Motor neuron (in vitro differentiated cells): ENCODE data around the gene CASR. TPM values are rescaled to one million over a fixed set of nuclear protein-coding genes. Genes with fewer than 3 reads are reported as not detected.

Source experiments
- ATAC-seq, 8 experiments: fragments of 200-7000 bp; cut with Tn5 transposase; replicated peaks in 6 of 8; 2 replicates each; pipeline ENCODE4 v1.8.0; 2021; ENCODE audit warnings: mild to moderate bottlenecking in 8 of 8, moderate library complexity in 8 of 8
- H3K27ac ChIP-seq, 2 donors: fragments of 250-450 bp; sonication (Bioruptor Pico); 2 replicates each; pipeline ENCODE4 v1.9.0; 2021; ENCODE audit warnings: antibody characterized with exemption in 2 of 2, mild to moderate bottlenecking in 2 of 2, moderate library complexity in 1 of 2
- H3K4me1 ChIP-seq, 2 donors: fragments of 250-450 bp; sonication (Bioruptor Pico); replicated peaks in 1 of 2; 2 replicates each; pipeline ENCODE4 v1.6.1; 2021; ENCODE audit warnings: antibody characterized with exemption in 2 of 2, mild to moderate bottlenecking in 2 of 2, moderate library complexity in 1 of 2
- H3K4me3 ChIP-seq, 5 donors: fragments of 250-450 bp; sonication (Bioruptor Pico); 2 replicates each; pipeline ENCODE4 v1.9.0; 2021; ENCODE audit warnings: antibody characterized with exemption in 5 of 5, mild to moderate bottlenecking in 5 of 5, moderate library complexity in 4 of 5
- WGBS, 10 experiments: fragments of 450-650 bp; shearing (Covaris generic); methylation state at CpG; one replicate each; pipeline ENCODE4 v1.0.0; 2022; 5-methylcytosine and 5-hydroxymethylcytosine counted together
- in situ Hi-C, 9 experiments: fragments of 400-800 bp; cut with MboI; loops; one replicate each; pipeline ENCODE4 v1.15.0; 2021; ENCODE audit warnings: low sequenced_read_pairs in 9 of 9, low pct_unique_long_range_greater_than_20kb in 2 of 9; ENCODE audit not compliant: unreplicated experiment in 9 of 9
- total RNA-seq, 8 experiments: library from RNA; unstranded; fragments of 300-600 nt; gene quantifications; 2 replicates each; pipeline versions ENCODE4 v1.2.3 to v1.2.4, GENCODE V29; 2022

Gene CASR
- total RNA-seq, 8 experiments from 2014 or later, result 0.07 to 1.1 (median 0.22) TPM; not detected in 1

- no peak for ATAC-seq
- no peak overlapping the region for H3K4me3 ChIP-seq
- in situ Hi-C loops, result loop anchor here in 1 of 9 experiments (25.0 kb wide), 1 partner anchor 709 kb away; the partner anchor contains the start of gene ARGFX
- H3K27ac ChIP-seq, result no peak overlapping the region
- H3K4me1 ChIP-seq, result no peaks in the 10 kb centered on the region
- WGBS, 10 experiments, result 50 to 100% (median 84%) methylated on average over 1 to 3 of the region's 3 CpGs; no CpG with 5 or more reads in 2 of the 10 experiments
These were observed 87.9 kb downstream of the CASR start for GRCh38 chr3:122271246-122271898.

- in situ Hi-C loops, result loop anchor here in 1 of 9 experiments (25.0 kb wide), 1 partner anchor 711 kb away; the partner anchor contains the start of gene ARGFX
- H3K27ac ChIP-seq, result no peak overlapping the region
- no peak for ATAC-seq
These were observed 89.4 kb downstream of the CASR start for GRCh38 chr3:122272879-122273278.

GRCh38 chr3:122273498-122273897, 90.0 kb downstream of the CASR start:
- Histone ChIP-seq H3K4me3 (no peak overlapping the region), H3K27ac (no peak overlapping the region), H3K4me1 (no peaks in the 10 kb centered on the region)
- in situ Hi-C loops, result loop anchor here in 1 of 9 experiments (25.0 kb wide), 1 partner anchor 711 kb away; the partner anchor contains the start of gene ARGFX
- ATAC-seq, result no peak
- 38 to 70% (median 59%) methylated on average over 1 to 2 of the region's 2 CpGs; no CpG with 5 or more reads in 4 of the 10 experiments for WGBS, 10 experiments

More at GRCh38 chr3:122272879-122273278, 89.4 kb downstream of the CASR start:
- Histone ChIP-seq H3K4me3 (no peak overlapping the region), H3K4me1 (no peaks in the 10 kb centered on the region)

GRCh38 chr3:122281891-122282290, 98.4 kb downstream of the CASR start:
- no peak for ATAC-seq
- in situ Hi-C loops, result no loop called here
- WGBS, 10 experiments, result 0 to 80% (median 58%) methylated on average over 1 to 3 of the region's 3 CpGs; no CpG with 5 or more reads in 4 of the 10 experiments

GRCh38 chr3:122283796-122284445, 100.5 kb downstream of the CASR start:
- H3K4me1 ChIP-seq, result no peaks in the 10 kb centered on the region
- H3K27ac ChIP-seq, result no peak overlapping the region
- ATAC-seq, result no peak
- 34 to 100% (median 80%) methylated on average over 1 to 8 of the region's 22 CpGs; no CpG with 5 or more reads in 3 of the 10 experiments for WGBS, 10 experiments
- in situ Hi-C loops, result no loop called here
- no peak overlapping the region for H3K4me3 ChIP-seq

More at GRCh38 chr3:122281891-122282290, 98.4 kb downstream of the CASR start:
- H3K4me3 ChIP-seq, result no peak overlapping the region
- no peak overlapping the region for H3K27ac ChIP-seq
- H3K4me1 ChIP-seq, result no peaks in the 10 kb centered on the region

GRCh38 chr3:122284486-122284885, 101.0 kb downstream of the CASR start:
- no peak overlapping the region for H3K4me3 ChIP-seq
- ATAC-seq, result no peak
- in situ Hi-C loops, result no loop called here
- H3K27ac ChIP-seq, result no peak overlapping the region
- 49 to 83% methylated on average over 2 to 8 of the region's 20 CpGs; no CpG with 5 or more reads in 8 of the 10 experiments for WGBS, 10 experiments
- no peaks in the 10 kb centered on the region for H3K4me1 ChIP-seq

GRCh38 chr3:122294359-122294758, 110.9 kb downstream of the CASR start:
- no peaks in the 10 kb centered on the region for H3K4me1 ChIP-seq
- H3K27ac ChIP-seq, result no peak overlapping the region
- no peak for ATAC-seq
- in situ Hi-C loops, result no loop called here
- 12 to 90% (median 64%) methylated on average over 1 to 6 of the region's 6 CpGs for WGBS, 10 experiments
- no peak overlapping the region for H3K4me3 ChIP-seq

- WGBS, 10 experiments, result 62 to 100% (median 87%) methylated on average over 2 to 5 of the region's 5 CpGs; no CpG with 5 or more reads in 2 of the 10 experiments
- H3K27ac ChIP-seq, result no peak overlapping the region
- ATAC-seq, result no peak
- in situ Hi-C loops, result no loop called here
- H3K4me3 ChIP-seq, result no peak overlapping the region
- H3K4me1 ChIP-seq, result no peaks in the 10 kb centered on the region
These were observed 112.0 kb downstream of the CASR start for GRCh38 chr3:122295266-122296062.

GRCh38 chr3:122298239-122298638, 114.8 kb downstream of the CASR start:
- H3K4me1 ChIP-seq, result no peaks in the 10 kb centered on the region
- no peak overlapping the region for H3K27ac ChIP-seq
- WGBS, 10 experiments, result 17 to 100% (median 83%) methylated on average over 1 to 2 of the region's 2 CpGs; no CpG with 5 or more reads in 3 of the 10 experiments
- in situ Hi-C loops, result no loop called here
- ATAC-seq, result peak in 1 of 8 experiments; percentile 37
- no peak overlapping the region for H3K4me3 ChIP-seq

GRCh38 chr3:122299215-122299614, 115.7 kb downstream of the CASR start:
- Histone ChIP-seq H3K27ac (no peak overlapping the region), H3K4me3 (no peak overlapping the region), H3K4me1 (no peaks in the 10 kb centered on the region)
- in situ Hi-C loops, result no loop called here
- ATAC-seq, result no peak

- Histone ChIP-seq H3K4me1 (no peaks in the 10 kb centered on the region), H3K4me3 (no peak overlapping the region), H3K27ac (no peak overlapping the region)
- WGBS, 10 experiments, result 47 to 100% (median 89%) methylated on average over 1 to 12 of the region's 12 CpGs
- no peak for ATAC-seq
- in situ Hi-C loops, result no loop called here
These were observed 116.5 kb downstream of the CASR start for GRCh38 chr3:122299872-122300460.

- ATAC-seq, result no peak
- H3K4me3 ChIP-seq, result no peak overlapping the region
- in situ Hi-C loops, result no loop called here
These were observed 117.6 kb downstream of the CASR start for GRCh38 chr3:122301063-122301462.

More at GRCh38 chr3:122301063-122301462, 117.6 kb downstream of the CASR start:
- no peaks in the 10 kb centered on the region for H3K4me1 ChIP-seq
- no peak overlapping the region for H3K27ac ChIP-seq
